ENCODE measurements around the gene PPP4R1. TPM values are rescaled to one million over a fixed set of nuclear protein-coding genes. Genes with fewer than 3 reads are reported as not detected.
A peak's percentile ranks its signal among the peaks of the same experiment; 100 is the strongest.

Gene PPP4R1
- total RNA-seq, 1 experiment from 2014 or later, result 106 TPM

DNA sequence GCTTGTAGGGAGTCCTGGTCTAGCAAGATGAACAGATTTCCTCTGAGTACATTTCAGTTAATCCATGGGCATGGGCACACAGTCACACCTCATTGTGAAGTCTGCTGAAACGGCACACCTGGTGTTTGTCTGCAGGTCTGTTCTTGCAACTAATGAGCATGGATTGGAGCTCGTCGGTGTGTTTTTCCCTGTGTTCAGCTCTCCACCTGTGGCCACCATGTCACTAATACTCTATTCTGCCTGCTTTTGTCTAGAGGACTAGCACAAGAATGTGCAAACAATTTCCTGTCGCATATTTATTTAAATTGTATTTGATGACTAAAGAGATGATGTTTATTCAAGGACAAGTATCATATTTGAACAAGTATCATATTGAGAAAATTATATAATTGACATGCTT, 24.5 kb upstream of the PPP4R1 start:
- Histone ChIP-seq H3K27me3 (ENCODE audit: insufficient read depth, low read length) (no peaks in the 10 kb centered on the region), H2BK5ac (ENCODE audit: insufficient read length, low read length) (no peak overlapping the region), H3K9ac (ENCODE audit: extremely low read depth, insufficient read length, low read length) (no peak overlapping the region), H2BK12ac (ENCODE audit: insufficient read length, low read depth, low read length) (no peak overlapping the region), H4K91ac (ENCODE audit: insufficient read length, low read depth, low read length) (no peak overlapping the region), H4K5ac (ENCODE audit: insufficient read length, low read depth, low read length) (no peak overlapping the region), H4K20me1 (ENCODE audit: control insufficient read depth, insufficient read depth, insufficient read length) (no peaks in the 10 kb centered on the region), H3K79me2 (ENCODE audit: insufficient read depth, low read length) (no peaks in the 10 kb centered on the region), H2BK15ac (ENCODE audit: low read depth, low read length) (no peak overlapping the region), H3K23ac (ENCODE audit: insufficient read length, low read depth, low read length) (no peak overlapping the region), H3K4me2 (ENCODE audit: insufficient read depth, insufficient read length, low read length) (no peak overlapping the region), H3K4me1 (ENCODE audit: insufficient read depth, low read length) (no peaks in the 10 kb centered on the region; the same call in 1 of the 2 replicates), H2AK5ac (ENCODE audit: insufficient read length, low read length) (no peak overlapping the region), H3K9me3 (ENCODE audit: control insufficient read depth, low read depth, low read length) (no peaks in the 10 kb centered on the region), H3K18ac (ENCODE audit: insufficient read length, low read depth, low read length) (no peak overlapping the region), H4K8ac (replicated peaks; ENCODE audit: insufficient read length, low read depth, low read length) (no peak overlapping the region), H3K14ac (ENCODE audit: insufficient read depth, low read length) (no peak overlapping the region), H2BK20ac (ENCODE audit: low read depth, low read length, poor library complexity, severe bottlenecking) (no peak overlapping the region), H3K56ac (ENCODE audit: insufficient read length, low read depth, low read length) (no peak overlapping the region), H3K79me1 (ENCODE audit: insufficient read depth, low read depth, low read length, poor library complexity, severe bottlenecking) (no peaks in the 10 kb centered on the region), H3K27ac (ENCODE audit: insufficient read length, low read depth, low read length) (no peak overlapping the region), H2AFZ (ENCODE audit: low read length) (no peak overlapping the region), H3K4ac (ENCODE audit: low read depth, low read length) (no peak overlapping the region), H3T11ph (ENCODE audit: low read length) (no peak overlapping the region), H2BK120ac (ENCODE audit: low read depth, low read length, poor library complexity, severe bottlenecking) (no peak overlapping the region), H3K23me2 (ENCODE audit: insufficient read length, low read depth, low read length, poor library complexity, severe bottlenecking) (no peaks in the 10 kb centered on the region)
- Mint-ChIP-seq H3K27me3 (ENCODE audit: low read depth) (no peaks in the 10 kb centered on the region), H3K4me3 (no peak overlapping the region), H3K4me1 (peaks cover 29 to 37% of the 10 kb centered on the region in 2 experiments), H3K36me3 (ENCODE audit: insufficient read depth in 1 of 3, low read depth in 3 of 3) (no peaks in the 10 kb centered on the region), H3K9me3 (peaks cover 0 to 6% of the 10 kb centered on the region in 2 experiments; a peak in 2 of 5 replicates), H3K27ac (peak overlapping the region in 2 of 3 experiments; percentile 53 to 87; a peak in 3 of 7 replicates)
- WGBS (ENCODE audit: extremely low coverage, insufficient read length, low lambda C conversion rate), result no CpG with 5 or more reads among the region's 4 CpGs
- no peak for DNase-seq
- TF ChIP-seq CTCF (conservative IDR thresholded peaks at IDR 0.05), result no peak

Measured in H9 (cell line).